Caco-2 (cell line): ENCODE measurements around the gene MGMT. TPM values are rescaled to one million over a fixed set of nuclear protein-coding genes. Genes with fewer than 3 reads are reported as not detected.

Experiments used
- BruUV-seq: library from RNA; stranded (reverse); fragments of 400-500 nt; replicated peaks from 2 replicates; lab custom pipeline; 2021; lab: Mats Ljungman, UMichigan
- CTCF ChIA-PET: fragments of 300-600 bp; sonication (Branson Sonifier 250); formaldehyde crosslinking; loops from one replicate; lab custom pipeline; 2022; ENCODE audit warnings: antibody characterized with exemption; lab: Charles Lee
- POLR2A ChIA-PET: fragments of 300-600 bp; sonication (Branson Sonifier 250); formaldehyde crosslinking; loops from one replicate; lab custom pipeline; 2022; ENCODE audit warnings: antibody characterized with exemption; lab: Charles Lee
- DNase-seq, 2 experiments: peaks; one replicate each; pipeline versions ENCODE4 v3.0.0 to v3.0.0-alpha.2; 2020 to 2022
- H3K27me3 ChIP-seq: replicated peaks from 2 replicates; pipeline ENCODE4 v1.6.0; 2011; ENCODE audit warnings: low read length; ENCODE audit not compliant: control insufficient read depth, insufficient read depth
- H3K36me3 ChIP-seq: 2 replicates; pipeline ENCODE4 v1.5.1; 2011; ENCODE audit warnings: low read length; ENCODE audit not compliant: control insufficient read depth, insufficient read depth
- H3K4me1 ChIP-seq: fragments of 250-450 bp; sonication (Bioruptor Pico); 2 replicates; pipeline ENCODE4 v1.5.1; 2020; ENCODE audit warnings: mild to moderate bottlenecking
- H3K4me3 ChIP-seq: 2 replicates; pipeline ENCODE4 v1.5.1; 2011; ENCODE audit warnings: low read depth, mild to moderate bottlenecking, control low read depth, low read length
- H3K9me3 ChIP-seq: fragments of 250-450 bp; sonication (Bioruptor Pico); 2 replicates; pipeline ENCODE4 v1.5.1; 2020; ENCODE audit warnings: mild to moderate bottlenecking, moderate library complexity
- H3K27ac Mint-ChIP-seq: one replicate; pipeline ENCODE4 v1.8.0; 2022; ENCODE audit warnings: mixed read lengths; ENCODE audit not compliant: unreplicated experiment
- H3K27me3 Mint-ChIP-seq: one replicate; pipeline ENCODE4 v1.8.0; 2022; ENCODE audit warnings: mixed read lengths; ENCODE audit not compliant: insufficient read depth, unreplicated experiment
- H3K36me3 Mint-ChIP-seq: one replicate; pipeline ENCODE4 v1.8.0; 2022; ENCODE audit warnings: mild to moderate bottlenecking, mixed read lengths; ENCODE audit not compliant: insufficient read depth, unreplicated experiment
- H3K4me1 Mint-ChIP-seq: one replicate; pipeline ENCODE4 v1.8.0; 2022; ENCODE audit warnings: low read depth, mixed read lengths; ENCODE audit not compliant: unreplicated experiment
- H3K4me3 Mint-ChIP-seq: one replicate; pipeline ENCODE4 v1.8.0; 2022; ENCODE audit warnings: mild to moderate bottlenecking, moderate library complexity, mixed read lengths; ENCODE audit not compliant: unreplicated experiment
- H3K9me3 Mint-ChIP-seq: one replicate; pipeline ENCODE4 v1.8.0; 2022; ENCODE audit warnings: mixed read lengths; ENCODE audit not compliant: unreplicated experiment
- CTCF ChIP-seq, 2 experiments: fragments of 200-600 bp in 1 of 2; IDR thresholded peaks; 1 replicate in 1 of 2; 2 replicates in 1 of 2; pipeline versions ENCODE4 v1.5.1 to v1.8.0; 2011 to 2022; ENCODE audit warnings: antibody characterized with exemption in 1 of 2, control low read depth in 1 of 2, inconsistent platforms in 1 of 2, low read depth in 1 of 2, low read length in 1 of 2, mild to moderate bottlenecking in 1 of 2, moderate library complexity in 1 of 2; ENCODE audit not compliant: insufficient read depth in 1 of 2, severe bottlenecking in 1 of 2, unreplicated experiment in 1 of 2
- intact Hi-C: fragments of 100-400 bp; cut with micrococcal nuclease; formaldehyde crosslinking; loops from one replicate; pipeline ENCODE4 v1.10.0; 2022; ENCODE audit not compliant: unreplicated experiment
- total RNA-seq: library from RNA; stranded (reverse); gene quantifications from 2 replicates; pipeline ENCODE4 v1.2.3, GENCODE V29; 2022

MGMT gene
- total RNA-seq, 1 experiment from 2014 or later: 57.0 TPM

- peaks cover 12% of the 10 kb centered on the region for H3K36me3 Mint-ChIP-seq
- Histone ChIP-seq H3K4me1 (no peaks in the 10 kb centered on the region), H3K36me3 (no peaks in the 10 kb centered on the region; the same call in 1 of the 2 replicates), H3K27me3 (no peaks in the 10 kb centered on the region), H3K4me3 (no peak overlapping the region), H3K9me3 (no peaks in the 10 kb centered on the region)
- no peaks in the 10 kb centered on the region for H3K27me3 Mint-ChIP-seq
- BruUV-seq: no TSS peak
- H3K9me3 Mint-ChIP-seq: peaks cover 8% of the 10 kb centered on the region
- DNase-seq: no peak
- POLR2A ChIA-PET: interaction anchor here (0.6 kb wide), 1 partner anchor 424 kb away, joined by 3 read pairs; no protein-coding TSS in a partner anchor
- no peak overlapping the region for H3K27ac Mint-ChIP-seq
- H3K4me1 Mint-ChIP-seq: no peaks in the 10 kb centered on the region
- no peak for TF ChIP-seq CTCF (IDR thresholded peaks at IDR 0.05; ENCODE audit: insufficient read depth in 1 of 2, low read depth in 1 of 2, low read length in 1 of 2, severe bottlenecking in 1 of 2, unreplicated experiment in 1 of 2)
- H3K4me3 Mint-ChIP-seq: no peak overlapping the region
- intact Hi-C loops: no loop called here
- CTCF ChIA-PET: no interaction called here
Measured at GRCh38 chr10:129579228-129579627, 112.2 kb downstream of the MGMT start.

GRCh38 chr10:129580010-129580409 lies 113.0 kb downstream of the MGMT start:
- TF ChIP-seq CTCF (IDR thresholded peaks at IDR 0.05; ENCODE audit: insufficient read depth in 1 of 2, low read depth in 1 of 2, low read length in 1 of 2, severe bottlenecking in 1 of 2, unreplicated experiment in 1 of 2): no peak
- Histone ChIP-seq H3K4me1 (no peaks in the 10 kb centered on the region), H3K36me3 (no peaks in the 10 kb centered on the region; the same call in 1 of the 2 replicates), H3K27me3 (no peaks in the 10 kb centered on the region), H3K9me3 (no peaks in the 10 kb centered on the region), H3K4me3 (no peak overlapping the region)
- Mint-ChIP-seq H3K4me3 (no peak overlapping the region), H3K27ac (no peak overlapping the region), H3K4me1 (no peaks in the 10 kb centered on the region), H3K27me3 (no peaks in the 10 kb centered on the region), H3K9me3 (peaks cover 16% of the 10 kb centered on the region), H3K36me3 (peaks cover 12% of the 10 kb centered on the region)
- ChIA-PET POLR2A (no interaction called here), CTCF (no interaction called here)
- intact Hi-C loops: no loop called here
- no TSS peak for BruUV-seq
- no peak for DNase-seq

- H3K36me3 ChIP-seq: no peaks in the 10 kb centered on the region; the same call in 1 of the 2 replicates
- H3K4me3 Mint-ChIP-seq: no peak overlapping the region
- ChIA-PET CTCF (no interaction called here), POLR2A (no interaction called here)
- H3K4me1 Mint-ChIP-seq: no peaks in the 10 kb centered on the region
- no peaks in the 10 kb centered on the region; the same call in 1 of the 2 replicates for H3K9me3 ChIP-seq
- H3K27ac Mint-ChIP-seq: no peak overlapping the region
- no peak for DNase-seq
- H3K9me3 Mint-ChIP-seq: peaks cover 25% of the 10 kb centered on the region
- no peaks in the 10 kb centered on the region for H3K27me3 ChIP-seq
- H3K4me3 ChIP-seq: no peak overlapping the region
- no peaks in the 10 kb centered on the region for H3K27me3 Mint-ChIP-seq
- intact Hi-C loops: no loop called here
- no peaks in the 10 kb centered on the region for H3K4me1 ChIP-seq
- peaks cover 18% of the 10 kb centered on the region for H3K36me3 Mint-ChIP-seq
- BruUV-seq: no TSS peak
- no peak for TF ChIP-seq CTCF (IDR thresholded peaks at IDR 0.05; ENCODE audit: insufficient read depth in 1 of 2, low read depth in 1 of 2, low read length in 1 of 2, severe bottlenecking in 1 of 2, unreplicated experiment in 1 of 2)
Measured at GRCh38 chr10:129580901-129581300, 113.9 kb downstream of the MGMT start.
